IMR-90 (cell line): Measurements from ENCODE around the gene PSME4. TPM values are rescaled to one million over a fixed set of nuclear protein-coding genes. Genes with fewer than 3 reads are reported as not detected.
A peak's percentile ranks its signal among the peaks of the same experiment; 100 is the strongest.

ENCODE experiments used
- ATAC-seq: fragments of 200-7000 bp; cut with Tn5 transposase; 2 replicates; pipeline ENCODE4 v1.9.1; 2020; ENCODE audit warnings: low read depth, mild to moderate bottlenecking, moderate library complexity
- BruUV-seq: library from RNA; stranded (reverse); fragments of 400-500 nt; replicated peaks from 2 replicates; lab custom pipeline; 2021; lab: Mats Ljungman, UMichigan
- CTCF ChIA-PET: fragments of 300-600 bp; formaldehyde crosslinking; extraction: SDS; loops from one replicate; lab custom pipeline; 2021; ENCODE audit warnings: antibody characterized with exemption; lab: Yijun Ruan, JAX
- POLR2A ChIA-PET: fragments of 300-600 bp; sonication (Branson Sonifier 250); formaldehyde crosslinking; loops from one replicate; lab custom pipeline; 2022; ENCODE audit warnings: antibody characterized with exemption; ENCODE audit not compliant: unreplicated experiment; lab: Charles Lee
- DNase-seq: peaks from one replicate; pipeline ENCODE4 v3.0.0; 2013
- H2AFZ ChIP-seq: replicated peaks from 2 replicates; pipeline ENCODE3; 2013; ENCODE audit warnings: low read length, mild to moderate bottlenecking; ENCODE audit not compliant: poor library complexity
- H2AK5ac ChIP-seq: 2 replicates; pipeline ENCODE4 v1.6.1; 2013; ENCODE audit warnings: low read depth, low read length, inconsistent platforms
- H2AK9ac ChIP-seq: replicated peaks from 2 replicates; pipeline ENCODE3; 2013; ENCODE audit warnings: mild to moderate bottlenecking, low read depth, low read length, moderate library complexity; ENCODE audit not compliant: poor library complexity
- H2BK120ac ChIP-seq: 2 replicates; pipeline ENCODE4 v1.6.1; 2013; ENCODE audit warnings: low read depth, low read length, inconsistent platforms
- H2BK15ac ChIP-seq: 3 replicates; pipeline ENCODE4 v1.6.1; 2013; ENCODE audit warnings: low read depth, low read length, inconsistent platforms
- H2BK20ac ChIP-seq: 2 replicates; pipeline ENCODE4 v1.6.1; 2013; ENCODE audit warnings: low read depth, mild to moderate bottlenecking, inconsistent platforms, low read length, moderate library complexity
- H2BK5ac ChIP-seq: 2 replicates; pipeline ENCODE4 v1.6.1; 2013; ENCODE audit warnings: mild to moderate bottlenecking, low read depth, low read length, inconsistent platforms; ENCODE audit not compliant: poor library complexity, severe bottlenecking
- H3K14ac ChIP-seq: replicated peaks from 2 replicates; pipeline ENCODE4 v1.6.1; 2013; ENCODE audit warnings: low read depth, low read length, inconsistent platforms
- H3K18ac ChIP-seq: 2 replicates; pipeline ENCODE4 v1.6.1; 2013; ENCODE audit warnings: low read depth, low read length, control low read depth
- H3K23ac ChIP-seq: 2 replicates; pipeline ENCODE4 v1.6.1; 2013; ENCODE audit warnings: low read depth, low read length, inconsistent platforms
- H3K27ac ChIP-seq: 2 replicates; pipeline ENCODE4 v1.5.1; 2013; ENCODE audit warnings: mild to moderate bottlenecking, control low read depth, low read length; ENCODE audit not compliant: insufficient read depth
- H3K27me3 ChIP-seq: 2 replicates; pipeline ENCODE4 v1.6.1; 2013; ENCODE audit warnings: low read length; ENCODE audit not compliant: control insufficient read depth, insufficient read depth
- H3K36me3 ChIP-seq: 2 replicates; pipeline ENCODE4 v1.6.1; 2013; ENCODE audit warnings: low read length, mixed read lengths; ENCODE audit not compliant: control insufficient read depth, insufficient read depth
- H3K4ac ChIP-seq: 2 replicates; pipeline ENCODE4 v1.6.1; 2013; ENCODE audit warnings: low read depth, low read length, inconsistent platforms
- H3K4me1 ChIP-seq: 2 replicates; pipeline ENCODE4 v1.6.1; 2013; ENCODE audit warnings: low read length, mixed read lengths; ENCODE audit not compliant: control insufficient read depth, insufficient read depth
- H3K4me2 ChIP-seq: 2 replicates; pipeline ENCODE4 v1.6.1; 2013; ENCODE audit warnings: low read depth, mild to moderate bottlenecking, control low read depth, low read length, moderate library complexity
- H3K4me3 ChIP-seq: 2 replicates; pipeline ENCODE4 v1.5.1; 2013; ENCODE audit warnings: low read depth, mild to moderate bottlenecking, control low read depth, low read length, moderate library complexity; ENCODE audit not compliant: insufficient read depth
- H3K56ac ChIP-seq: 2 replicates; pipeline ENCODE4 v1.6.1; 2013; ENCODE audit warnings: low read length, inconsistent platforms; ENCODE audit not compliant: insufficient read depth; ENCODE audit errors: extremely low read depth
- H3K79me1 ChIP-seq, 2 experiments: 2 replicates each; pipeline ENCODE4 v1.6.1; 2013; ENCODE audit warnings: low read length in 2 of 2, inconsistent platforms in 1 of 2, low read depth in 1 of 2
- H3K9ac ChIP-seq: 2 replicates; pipeline ENCODE4 v1.6.1; 2013; ENCODE audit warnings: low read depth, low read length, control low read depth
- H3K9me1 ChIP-seq: 2 replicates; pipeline ENCODE4 v1.6.1; 2013; ENCODE audit warnings: low read length, inconsistent platforms; ENCODE audit not compliant: insufficient read depth
- H3K9me3 ChIP-seq: 2 replicates; pipeline ENCODE4 v1.6.1; 2013; ENCODE audit warnings: low read length; ENCODE audit not compliant: control insufficient read depth, insufficient read depth
- H4K20me1 ChIP-seq: 2 replicates; pipeline ENCODE4 v1.6.1; 2013; ENCODE audit warnings: low read length, inconsistent platforms; ENCODE audit not compliant: insufficient read depth
- H4K5ac ChIP-seq: 2 replicates; pipeline ENCODE4 v1.6.1; 2013; ENCODE audit warnings: mild to moderate bottlenecking, low read depth, low read length, control low read depth
- H4K8ac ChIP-seq, 2 experiments: 2 replicates each; pipeline ENCODE4 v1.6.1; 2013; ENCODE audit warnings: low read depth in 2 of 2, low read length in 2 of 2, control low read depth in 1 of 2, inconsistent platforms in 1 of 2
- H4K91ac ChIP-seq: 2 replicates; pipeline ENCODE4 v1.6.1; 2013; ENCODE audit warnings: low read depth, low read length, inconsistent platforms; ENCODE audit not compliant: insufficient read depth
- BHLHE40 ChIP-seq: fragments of 150-350 bp; IDR thresholded peaks from 2 replicates; pipeline ENCODE4 v1.6.1; 2016; ENCODE audit warnings: mild to moderate bottlenecking, low read depth, low read length
- CEBPB ChIP-seq: IDR thresholded peaks from 2 replicates; pipeline ENCODE4 v1.6.1; 2012; ENCODE audit warnings: low read depth, low read length, improper control_type of control experiment
- CHD1 ChIP-seq: IDR thresholded peaks from 2 replicates; pipeline ENCODE4 v1.6.1; 2012; ENCODE audit warnings: low read depth, low read length, improper control_type of control experiment
- CTCF ChIP-seq: conservative IDR thresholded peaks from 2 replicates; pipeline ENCODE4 v1.5.1; 2012; ENCODE audit warnings: mild to moderate bottlenecking, low read depth, low read length, improper control_type of control experiment
- ELK1 ChIP-seq: fragments of 150-350 bp; IDR thresholded peaks from 2 replicates; pipeline ENCODE4 v1.6.1; 2016; ENCODE audit warnings: low read depth, mild to moderate bottlenecking, low read length, moderate library complexity, borderline replicate concordance
- FOS ChIP-seq: fragments of 150-350 bp; IDR thresholded peaks from 2 replicates; pipeline ENCODE4 v1.6.1; 2016; ENCODE audit warnings: low read depth, low read length
- MAFK ChIP-seq: IDR thresholded peaks from 2 replicates; pipeline ENCODE4 v1.6.1; 2012; ENCODE audit warnings: low read depth, low read length, improper control_type of control experiment
- MAZ ChIP-seq: IDR thresholded peaks from 2 replicates; pipeline ENCODE4 v1.6.1; 2012; ENCODE audit warnings: low read depth, mild to moderate bottlenecking, low read length, improper control_type of control experiment, moderate library complexity, borderline replicate concordance
- MXI1 ChIP-seq: IDR thresholded peaks from 2 replicates; pipeline ENCODE4 v1.6.1; 2012; ENCODE audit warnings: low read depth, mild to moderate bottlenecking, low read length, moderate library complexity, borderline replicate concordance
- NFE2L2 ChIP-seq: fragments of 150-350 bp; IDR thresholded peaks from 2 replicates; pipeline ENCODE4 v1.6.1; 2016; ENCODE audit warnings: low read depth, mild to moderate bottlenecking, low read length
- POLR2A ChIP-seq: IDR thresholded peaks from 2 replicates; pipeline ENCODE4 v1.6.1; 2012; ENCODE audit warnings: mild to moderate bottlenecking, low read depth, low read length
- RAD21 ChIP-seq: IDR thresholded peaks from 2 replicates; pipeline ENCODE4 v1.6.1; 2012; ENCODE audit warnings: low read length, improper control_type of control experiment
- RCOR1 ChIP-seq: IDR thresholded peaks from 2 replicates; pipeline ENCODE4 v1.6.1; 2012; ENCODE audit warnings: mild to moderate bottlenecking, low read length, improper control_type of control experiment; ENCODE audit not compliant: insufficient replicate concordance
- RFX5 ChIP-seq: IDR thresholded peaks from 2 replicates; pipeline ENCODE4 v1.8.0; 2012; ENCODE audit warnings: low read depth, mild to moderate bottlenecking, low read length, moderate library complexity
- SMC3 ChIP-seq: fragments of 150-350 bp; IDR thresholded peaks from 2 replicates; pipeline ENCODE4 v1.6.1; 2016; ENCODE audit warnings: low read depth, mild to moderate bottlenecking, antibody characterized with exemption, low read length, moderate library complexity
- USF2 ChIP-seq: fragments of 150-350 bp; IDR thresholded peaks from 2 replicates; pipeline ENCODE4 v1.6.1; 2017; ENCODE audit warnings: mild to moderate bottlenecking, antibody characterized with exemption, low read length, low read depth
- WGBS, 2 experiments: methylation state at CpG; one replicate each; pipeline versions ENCODE4 v1.1.5 to v1.1.7; 2013; ENCODE audit warnings: missing lambda C conversion rate in 2 of 2; ENCODE audit not compliant: insufficient read length in 1 of 2; ENCODE audit errors: extremely low coverage in 2 of 2; 5-methylcytosine and 5-hydroxymethylcytosine counted together
- dilution Hi-C: fragments of 300-500 bp; cut with HindIII; formaldehyde crosslinking; loops from one replicate; pipeline ENCODE4 v1.14.3; 2018; ENCODE audit warnings: low sequenced_read_pairs; ENCODE audit not compliant: unreplicated experiment
- in situ Hi-C: fragments of 300-500 bp; cut with MboI; formaldehyde crosslinking; loops from 3 replicates; pipeline ENCODE4 v1.14.3; 2019; ENCODE audit warnings: low sequenced_read_pairs, inconsistent platforms, mixed read lengths
- intact Hi-C: fragments of 100-400 bp; cut with micrococcal nuclease; formaldehyde crosslinking; loops from 2 replicates; pipeline ENCODE4 v1.10.0; 2022
- polyA plus RNA-seq, 3 experiments: library from polyadenylated mRNA; depleted of rRNA; stranded (reverse); fragments of >200 nt; gene quantifications; 2 replicates each; pipeline ENCODE4 v1.2.3, GENCODE V29; 2012; ENCODE audit warnings: low replicate concordance in 1 of 3
- total RNA-seq: library from RNA; depleted of rRNA; stranded (reverse); fragments of >200 nt; gene quantifications from 2 replicates; pipeline ENCODE4 v1.2.3, GENCODE V29; 2012

The PSME4 gene
- total and polyA plus RNA-seq, 2 of the 4 experiments (the other 2 are of a cell fraction), result 28.2 to 61.3 TPM

- Histone ChIP-seq H3K9me1 (peaks cover 11% of the 10 kb centered on the region), H4K91ac (no peak overlapping the region), H2BK120ac (no peak overlapping the region), H3K9me3 (no peaks in the 10 kb centered on the region), H3K14ac (0 out of 2 replicates have a peak overlapping the region, but pooled peaks have one; percentile 51), H3K23ac (0 out of 2 replicates have a peak overlapping the region, but pooled peaks have one; percentile 24), H4K20me1 (peaks cover 62% of the 10 kb centered on the region), H4K5ac (no peak overlapping the region), H3K36me3 (peaks cover 8% of the 10 kb centered on the region), H3K56ac (no peak overlapping the region), H2AK5ac (no peak overlapping the region), H2BK20ac (no peak overlapping the region), H3K27me3 (no peaks in the 10 kb centered on the region), H3K4me2 (no peak overlapping the region), H2AFZ (no peak overlapping the region), H2BK15ac (no peak overlapping the region), H4K8ac (no peak overlapping the region), H3K4ac (no peak overlapping the region), H3K79me1 (peaks cover 14 to 52% of the 10 kb centered on the region in 2 experiments), H2BK5ac (no peak overlapping the region), H3K4me1 (peaks cover 5% of the 10 kb centered on the region), H3K9ac (no peak overlapping the region), H3K4me3 (no peak overlapping the region), H3K18ac (no peak overlapping the region), H3K27ac (no peak overlapping the region), H2AK9ac (no peak overlapping the region)
- POLR2A ChIA-PET, result no interaction called here
- no TSS peak for BruUV-seq
- CTCF ChIA-PET, result interaction anchor here (1.2 kb wide), 1 partner anchor 18 kb away, joined by 3 read pairs; no protein-coding TSS in a partner anchor
- DNase-seq (no peak), ATAC-seq (peak; percentile 62)
- in situ Hi-C loops (no loop called here), intact Hi-C loops (no loop called here), dilution Hi-C loops (no loop called here)
- no peak for TF ChIP-seq CEBPB
- no peak for TF ChIP-seq RAD21
- TF ChIP-seq MAZ, result no peak
- TF ChIP-seq POLR2A, result no peak
- no peak for TF ChIP-seq RFX5
- no peak for TF ChIP-seq CHD1
- no peak for TF ChIP-seq FOS
- TF ChIP-seq BHLHE40, result no peak
- no peak for TF ChIP-seq USF2
- no peak for TF ChIP-seq SMC3
- TF ChIP-seq RCOR1, result no peak
- TF ChIP-seq NFE2L2, result no peak
- TF ChIP-seq ELK1, result no peak
- no peak for TF ChIP-seq CTCF
- no peak for TF ChIP-seq MAFK
- no peak for TF ChIP-seq MXI1
- WGBS, 2 experiments, result no CpG with 5 or more reads among the region's 4 CpGs
Observed at GRCh38 chr2:53952519-53952918, 18.3 kb downstream of the PSME4 start.
